ENCODE measurements around the gene ANKRD12.

DNA sequence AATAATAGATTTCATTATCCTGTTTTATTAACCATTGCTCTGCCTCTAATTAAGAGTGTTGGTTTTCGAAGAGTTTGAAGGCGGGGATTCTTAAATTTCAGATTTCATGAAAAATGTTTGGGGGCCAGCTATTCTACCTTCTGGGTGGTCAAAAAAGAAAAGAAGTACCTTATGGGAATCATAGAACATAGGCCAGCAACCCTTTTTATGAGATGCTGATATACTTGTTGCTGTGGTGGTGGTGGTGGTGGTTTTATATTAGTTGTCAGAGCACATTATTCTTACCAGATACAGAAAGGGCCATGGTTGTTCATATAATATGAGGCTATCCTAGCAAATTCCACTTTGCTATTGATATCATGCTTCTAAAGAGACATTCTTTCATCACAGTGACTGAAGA is 4.4 kb downstream of the ANKRD12 start:
- TF ChIP-seq, protein P1, sequence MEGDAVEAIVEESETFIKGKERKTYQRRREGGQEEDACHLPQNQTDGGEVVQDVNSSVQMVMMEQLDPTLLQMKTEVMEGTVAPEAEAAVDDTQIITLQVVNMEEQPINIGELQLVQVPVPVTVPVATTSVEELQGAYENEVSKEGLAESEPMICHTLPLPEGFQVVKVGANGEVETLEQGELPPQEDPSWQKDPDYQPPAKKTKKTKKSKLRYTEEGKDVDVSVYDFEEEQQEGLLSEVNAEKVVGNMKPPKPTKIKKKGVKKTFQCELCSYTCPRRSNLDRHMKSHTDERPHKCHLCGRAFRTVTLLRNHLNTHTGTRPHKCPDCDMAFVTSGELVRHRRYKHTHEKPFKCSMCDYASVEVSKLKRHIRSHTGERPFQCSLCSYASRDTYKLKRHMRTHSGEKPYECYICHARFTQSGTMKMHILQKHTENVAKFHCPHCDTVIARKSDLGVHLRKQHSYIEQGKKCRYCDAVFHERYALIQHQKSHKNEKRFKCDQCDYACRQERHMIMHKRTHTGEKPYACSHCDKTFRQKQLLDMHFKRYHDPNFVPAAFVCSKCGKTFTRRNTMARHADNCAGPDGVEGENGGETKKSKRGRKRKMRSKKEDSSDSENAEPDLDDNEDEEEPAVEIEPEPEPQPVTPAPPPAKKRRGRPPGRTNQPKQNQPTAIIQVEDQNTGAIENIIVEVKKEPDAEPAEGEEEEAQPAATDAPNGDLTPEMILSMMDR (IDR thresholded peaks at IDR 0.05), result no peak
- TF ChIP-seq EP300 (IDR thresholded peaks at IDR 0.05) (no peak), POLR2A (IDR thresholded peaks at IDR 0.05) (no peak)
